HEK293 (cell line): ENCODE results near the gene UNK.

Source experiments
- HOXA7 ChIP-seq: sonication (generic); formaldehyde crosslinking; IDR thresholded peaks from 2 replicates; pipeline ENCODE4 v1.8.1; 2022; ENCODE audit warnings: missing genetic modification reagents, borderline replicate concordance
- IKZF3 ChIP-seq: fragments of 450-650 bp; IDR thresholded peaks from 2 replicates; pipeline ENCODE4 v1.5.0; 2018; ENCODE audit warnings: missing biosample characterization, mild to moderate bottlenecking, missing genetic modification characterization, moderate library complexity
- KLF16 ChIP-seq: fragments of 450-650 bp; formaldehyde crosslinking; IDR thresholded peaks from 2 replicates; pipeline ENCODE4 v1.5.1; 2017; ENCODE audit warnings: missing biosample characterization, missing genetic modification characterization
- SCRT2 ChIP-seq: fragments of 450-650 bp; formaldehyde crosslinking; IDR thresholded peaks from 2 replicates; pipeline ENCODE4 v1.5.1; 2016; ENCODE audit warnings: missing biosample characterization, missing genetic modification characterization
- SP3 ChIP-seq: fragments of 450-650 bp; formaldehyde crosslinking; IDR thresholded peaks from 2 replicates; pipeline ENCODE4 v1.5.1; 2016; ENCODE audit warnings: missing biosample characterization, missing genetic modification characterization
- YY2 ChIP-seq: fragments of 450-650 bp; formaldehyde crosslinking; IDR thresholded peaks from 2 replicates; pipeline ENCODE4 v1.5.1; 2016; ENCODE audit warnings: missing biosample characterization, missing genetic modification characterization
- ZFP41 ChIP-seq: fragments of 450-650 bp; formaldehyde crosslinking; IDR thresholded peaks from 2 replicates; pipeline ENCODE4 v1.5.1; 2016; ENCODE audit warnings: missing biosample characterization, missing genetic modification characterization, borderline replicate concordance
- ZIC2 ChIP-seq: fragments of 450-650 bp; formaldehyde crosslinking; IDR thresholded peaks from 2 replicates; pipeline ENCODE4 v1.5.1; 2016; ENCODE audit warnings: missing biosample characterization, missing genetic modification characterization
- ZNF121 ChIP-seq: fragments of 450-650 bp; formaldehyde crosslinking; IDR thresholded peaks from 2 replicates; pipeline ENCODE4 v1.5.1; 2016; ENCODE audit warnings: missing biosample characterization, missing genetic modification characterization
- ZNF132 ChIP-seq: fragments of 450-650 bp; formaldehyde crosslinking; IDR thresholded peaks from 2 replicates; pipeline ENCODE4 v1.5.1; 2017; ENCODE audit warnings: missing biosample characterization, missing genetic modification characterization, borderline replicate concordance
- ZNF202 ChIP-seq: fragments of 450-650 bp; formaldehyde crosslinking; IDR thresholded peaks from 2 replicates; pipeline ENCODE4 v1.5.1; 2016; ENCODE audit warnings: missing biosample characterization, missing genetic modification characterization, borderline replicate concordance
- ZNF214 ChIP-seq: fragments of 450-650 bp; formaldehyde crosslinking; IDR thresholded peaks from 2 replicates; pipeline ENCODE4 v1.5.1; 2017; ENCODE audit warnings: missing biosample characterization, mild to moderate bottlenecking, missing genetic modification characterization, borderline replicate concordance
- ZNF324 ChIP-seq: fragments of 450-650 bp; formaldehyde crosslinking; IDR thresholded peaks from 2 replicates; pipeline ENCODE4 v1.5.1; 2016; ENCODE audit warnings: missing biosample characterization, missing genetic modification characterization
- ZNF416 ChIP-seq: fragments of 450-650 bp; formaldehyde crosslinking; IDR thresholded peaks from 2 replicates; pipeline ENCODE4 v1.5.1; 2016; ENCODE audit warnings: missing biosample characterization, missing genetic modification characterization
- ZNF423 ChIP-seq: fragments of 450-650 bp; formaldehyde crosslinking; IDR thresholded peaks from 2 replicates; pipeline ENCODE4 v1.5.1; 2016; ENCODE audit warnings: missing biosample characterization, missing genetic modification characterization
- ZNF473 ChIP-seq: fragments of 450-650 bp; formaldehyde crosslinking; IDR thresholded peaks from 2 replicates; pipeline ENCODE4 v1.5.1; 2017; ENCODE audit warnings: missing biosample characterization, missing genetic modification characterization
- ZNF549 ChIP-seq: fragments of 450-650 bp; IDR thresholded peaks from 2 replicates; pipeline ENCODE4 v1.5.1; 2018; ENCODE audit warnings: missing biosample characterization, missing genetic modification characterization, mild to moderate bottlenecking, inconsistent platforms, moderate library complexity
- ZNF560 ChIP-seq: fragments of 450-650 bp; formaldehyde crosslinking; IDR thresholded peaks from 2 replicates; pipeline ENCODE4 v1.5.1; 2017; ENCODE audit warnings: missing biosample characterization, missing genetic modification characterization, borderline replicate concordance
- ZNF585B ChIP-seq: fragments of 450-650 bp; formaldehyde crosslinking; IDR thresholded peaks from 2 replicates; pipeline ENCODE4 v1.5.1; 2016; ENCODE audit warnings: missing biosample characterization, missing genetic modification characterization
- ZNF600 ChIP-seq: fragments of 450-650 bp; formaldehyde crosslinking; IDR thresholded peaks from 2 replicates; pipeline ENCODE4 v1.5.1; 2016; ENCODE audit warnings: missing biosample characterization, missing genetic modification characterization
- ZNF76 ChIP-seq: fragments of 450-650 bp; formaldehyde crosslinking; IDR thresholded peaks from 2 replicates; pipeline ENCODE4; 2016; ENCODE audit warnings: low read depth, missing biosample characterization, missing genetic modification characterization, borderline replicate concordance
- ZNF768 ChIP-seq: fragments of 450-650 bp; formaldehyde crosslinking; IDR thresholded peaks from 2 replicates; pipeline ENCODE4 v1.5.1; 2018; ENCODE audit warnings: missing biosample characterization, mild to moderate bottlenecking, missing genetic modification characterization
- TF ChIP-seq, protein P1 (sequence below): fragments of 450-650 bp; formaldehyde crosslinking; IDR thresholded peaks from 2 replicates; pipeline ENCODE4 v1.5.1; 2017; ENCODE audit warnings: missing biosample characterization, missing genetic modification characterization
- TF ChIP-seq, protein P2 (sequence below): fragments of 450-650 bp; formaldehyde crosslinking; IDR thresholded peaks from 2 replicates; pipeline ENCODE4 v1.5.0; 2017; ENCODE audit warnings: missing biosample characterization, missing genetic modification characterization, borderline replicate concordance
- TF ChIP-seq, protein P3 (sequence below): fragments of 450-650 bp; formaldehyde crosslinking; IDR thresholded peaks from 2 replicates; pipeline ENCODE4 v1.5.1; 2016; ENCODE audit warnings: missing biosample characterization, missing genetic modification characterization, borderline replicate concordance
- TF ChIP-seq, protein P4 (sequence below): fragments of 450-650 bp; formaldehyde crosslinking; IDR thresholded peaks from 2 replicates; pipeline ENCODE4 v1.5.1; 2016; ENCODE audit warnings: missing biosample characterization, missing genetic modification characterization
- TF ChIP-seq, protein P5 (sequence below): fragments of 450-650 bp; formaldehyde crosslinking; IDR thresholded peaks from 2 replicates; pipeline ENCODE4 v1.5.1; 2016; ENCODE audit warnings: missing biosample characterization, missing genetic modification characterization

The UNK gene

DNA sequence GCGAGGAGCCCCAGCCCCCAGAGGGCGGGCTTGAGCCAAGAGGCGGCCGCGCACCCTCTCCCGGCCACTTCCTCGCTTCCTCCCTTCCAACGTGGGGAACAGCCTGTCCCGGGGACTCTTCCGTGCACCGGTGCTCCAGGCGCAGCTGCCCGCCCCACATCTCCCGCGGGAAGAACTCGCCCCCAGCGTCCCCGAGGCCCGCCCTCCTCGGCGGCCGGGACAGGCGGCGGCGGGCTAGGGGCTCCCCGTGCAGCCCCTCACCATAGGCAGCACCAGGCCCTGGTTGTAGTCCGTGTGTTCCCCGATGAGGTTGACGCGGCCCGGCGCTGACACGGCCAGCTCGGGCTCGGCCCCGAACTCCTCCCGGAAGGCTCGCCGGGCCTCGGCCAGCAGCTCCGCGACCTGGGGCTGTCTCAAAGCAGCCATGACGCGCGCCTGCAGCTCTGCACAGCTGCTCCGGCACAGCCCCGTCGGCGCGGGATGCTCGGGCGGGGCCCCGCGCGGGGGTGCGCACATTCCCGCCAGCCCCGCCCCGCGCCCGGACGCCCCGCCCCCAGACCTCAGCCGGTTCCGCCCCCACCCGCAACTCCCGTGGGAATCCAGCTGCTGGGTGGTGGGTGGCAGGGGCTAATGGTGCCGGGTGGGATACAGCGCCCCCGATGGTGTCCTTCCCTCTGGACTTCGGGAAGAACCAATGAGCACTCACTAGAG, 19.7 kb upstream of the UNK start, which contains the start of gene GALK1 (continued):
- TF ChIP-seq, protein P1, sequence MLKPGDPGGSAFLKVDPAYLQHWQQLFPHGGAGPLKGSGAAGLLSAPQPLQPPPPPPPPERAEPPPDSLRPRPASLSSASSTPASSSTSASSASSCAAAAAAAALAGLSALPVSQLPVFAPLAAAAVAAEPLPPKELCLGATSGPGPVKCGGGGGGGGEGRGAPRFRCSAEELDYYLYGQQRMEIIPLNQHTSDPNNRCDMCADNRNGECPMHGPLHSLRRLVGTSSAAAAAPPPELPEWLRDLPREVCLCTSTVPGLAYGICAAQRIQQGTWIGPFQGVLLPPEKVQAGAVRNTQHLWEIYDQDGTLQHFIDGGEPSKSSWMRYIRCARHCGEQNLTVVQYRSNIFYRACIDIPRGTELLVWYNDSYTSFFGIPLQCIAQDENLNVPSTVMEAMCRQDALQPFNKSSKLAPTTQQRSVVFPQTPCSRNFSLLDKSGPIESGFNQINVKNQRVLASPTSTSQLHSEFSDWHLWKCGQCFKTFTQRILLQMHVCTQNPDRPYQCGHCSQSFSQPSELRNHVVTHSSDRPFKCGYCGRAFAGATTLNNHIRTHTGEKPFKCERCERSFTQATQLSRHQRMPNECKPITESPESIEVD, result no peak
- TF ChIP-seq, protein P2, sequence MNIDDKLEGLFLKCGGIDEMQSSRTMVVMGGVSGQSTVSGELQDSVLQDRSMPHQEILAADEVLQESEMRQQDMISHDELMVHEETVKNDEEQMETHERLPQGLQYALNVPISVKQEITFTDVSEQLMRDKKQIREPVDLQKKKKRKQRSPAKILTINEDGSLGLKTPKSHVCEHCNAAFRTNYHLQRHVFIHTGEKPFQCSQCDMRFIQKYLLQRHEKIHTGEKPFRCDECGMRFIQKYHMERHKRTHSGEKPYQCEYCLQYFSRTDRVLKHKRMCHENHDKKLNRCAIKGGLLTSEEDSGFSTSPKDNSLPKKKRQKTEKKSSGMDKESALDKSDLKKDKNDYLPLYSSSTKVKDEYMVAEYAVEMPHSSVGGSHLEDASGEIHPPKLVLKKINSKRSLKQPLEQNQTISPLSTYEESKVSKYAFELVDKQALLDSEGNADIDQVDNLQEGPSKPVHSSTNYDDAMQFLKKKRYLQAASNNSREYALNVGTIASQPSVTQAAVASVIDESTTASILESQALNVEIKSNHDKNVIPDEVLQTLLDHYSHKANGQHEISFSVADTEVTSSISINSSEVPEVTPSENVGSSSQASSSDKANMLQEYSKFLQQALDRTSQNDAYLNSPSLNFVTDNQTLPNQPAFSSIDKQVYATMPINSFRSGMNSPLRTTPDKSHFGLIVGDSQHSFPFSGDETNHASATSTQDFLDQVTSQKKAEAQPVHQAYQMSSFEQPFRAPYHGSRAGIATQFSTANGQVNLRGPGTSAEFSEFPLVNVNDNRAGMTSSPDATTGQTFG (tag by site-specific recombination), result no peak
- TF ChIP-seq KLF16 (tag by site-specific recombination) (peak; percentile 39; the same call in 1 of the 2 replicates), IKZF3 (peak; percentile 63; the same call in 1 of the 2 replicates), ZNF132 (tag by site-specific recombination) (no peak), ZIC2 (tag by site-specific recombination) (no peak), ZNF202 (no peak), SCRT2 (no peak), ZNF560 (no peak), ZNF121 (tag by site-specific recombination) (no peak), YY2 (tag by site-specific recombination) (no peak), HOXA7 (CRISPR knock-in tag) (no peak), ZNF416 (tag by site-specific recombination) (no peak), ZNF423 (tag by site-specific recombination) (peak; percentile 62; the same call in 1 of the 2 replicates), SP3 (tag by site-specific recombination) (peak; percentile 56), ZNF600 (tag by site-specific recombination) (peak; percentile 85), ZNF214 (tag by site-specific recombination) (no peak), ZNF324 (no peak), ZNF76 (tag by site-specific recombination) (peak; percentile 61; the same call in 1 of the 2 replicates), ZNF473 (tag by site-specific recombination) (no peak), ZNF549 (tag by site-specific recombination) (no peak), ZFP41 (no peak), ZNF585B (tag by site-specific recombination) (no peak), ZNF768 (tag by site-specific recombination) (no peak)
- TF ChIP-seq, protein P3, sequence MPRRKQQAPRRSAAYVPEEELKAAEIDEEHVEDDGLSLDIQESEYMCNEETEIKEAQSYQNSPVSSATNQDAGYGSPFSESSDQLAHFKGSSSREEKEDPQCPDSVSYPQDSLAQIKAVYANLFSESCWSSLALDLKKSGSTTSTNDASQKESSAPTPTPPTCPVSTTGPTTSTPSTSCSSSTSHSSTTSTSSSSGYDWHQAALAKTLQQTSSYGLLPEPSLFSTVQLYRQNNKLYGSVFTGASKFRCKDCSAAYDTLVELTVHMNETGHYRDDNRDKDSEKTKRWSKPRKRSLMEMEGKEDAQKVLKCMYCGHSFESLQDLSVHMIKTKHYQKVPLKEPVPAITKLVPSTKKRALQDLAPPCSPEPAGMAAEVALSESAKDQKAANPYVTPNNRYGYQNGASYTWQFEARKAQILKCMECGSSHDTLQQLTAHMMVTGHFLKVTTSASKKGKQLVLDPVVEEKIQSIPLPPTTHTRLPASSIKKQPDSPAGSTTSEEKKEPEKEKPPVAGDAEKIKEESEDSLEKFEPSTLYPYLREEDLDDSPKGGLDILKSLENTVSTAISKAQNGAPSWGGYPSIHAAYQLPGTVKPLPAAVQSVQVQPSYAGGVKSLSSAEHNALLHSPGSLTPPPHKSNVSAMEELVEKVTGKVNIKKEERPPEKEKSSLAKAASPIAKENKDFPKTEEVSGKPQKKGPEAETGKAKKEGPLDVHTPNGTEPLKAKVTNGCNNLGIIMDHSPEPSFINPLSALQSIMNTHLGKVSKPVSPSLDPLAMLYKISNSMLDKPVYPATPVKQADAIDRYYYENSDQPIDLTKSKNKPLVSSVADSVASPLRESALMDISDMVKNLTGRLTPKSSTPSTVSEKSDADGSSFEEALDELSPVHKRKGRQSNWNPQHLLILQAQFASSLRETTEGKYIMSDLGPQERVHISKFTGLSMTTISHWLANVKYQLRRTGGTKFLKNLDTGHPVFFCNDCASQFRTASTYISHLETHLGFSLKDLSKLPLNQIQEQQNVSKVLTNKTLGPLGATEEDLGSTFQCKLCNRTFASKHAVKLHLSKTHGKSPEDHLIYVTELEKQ, result no peak
- TF ChIP-seq, protein P4, sequence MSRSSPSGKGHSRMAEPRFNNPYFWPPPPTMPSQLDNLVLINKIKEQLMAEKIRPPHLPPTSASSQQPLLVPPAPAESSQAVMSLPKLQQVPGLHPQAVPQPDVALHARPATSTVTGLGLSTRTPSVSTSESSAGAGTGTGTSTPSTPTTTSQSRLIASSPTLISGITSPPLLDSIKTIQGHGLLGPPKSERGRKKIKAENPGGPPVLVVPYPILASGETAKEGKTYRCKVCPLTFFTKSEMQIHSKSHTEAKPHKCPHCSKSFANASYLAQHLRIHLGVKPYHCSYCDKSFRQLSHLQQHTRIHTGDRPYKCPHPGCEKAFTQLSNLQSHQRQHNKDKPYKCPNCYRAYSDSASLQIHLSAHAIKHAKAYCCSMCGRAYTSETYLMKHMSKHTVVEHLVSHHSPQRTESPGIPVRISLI (tag by site-specific recombination), result no peak
- TF ChIP-seq, protein P5, sequence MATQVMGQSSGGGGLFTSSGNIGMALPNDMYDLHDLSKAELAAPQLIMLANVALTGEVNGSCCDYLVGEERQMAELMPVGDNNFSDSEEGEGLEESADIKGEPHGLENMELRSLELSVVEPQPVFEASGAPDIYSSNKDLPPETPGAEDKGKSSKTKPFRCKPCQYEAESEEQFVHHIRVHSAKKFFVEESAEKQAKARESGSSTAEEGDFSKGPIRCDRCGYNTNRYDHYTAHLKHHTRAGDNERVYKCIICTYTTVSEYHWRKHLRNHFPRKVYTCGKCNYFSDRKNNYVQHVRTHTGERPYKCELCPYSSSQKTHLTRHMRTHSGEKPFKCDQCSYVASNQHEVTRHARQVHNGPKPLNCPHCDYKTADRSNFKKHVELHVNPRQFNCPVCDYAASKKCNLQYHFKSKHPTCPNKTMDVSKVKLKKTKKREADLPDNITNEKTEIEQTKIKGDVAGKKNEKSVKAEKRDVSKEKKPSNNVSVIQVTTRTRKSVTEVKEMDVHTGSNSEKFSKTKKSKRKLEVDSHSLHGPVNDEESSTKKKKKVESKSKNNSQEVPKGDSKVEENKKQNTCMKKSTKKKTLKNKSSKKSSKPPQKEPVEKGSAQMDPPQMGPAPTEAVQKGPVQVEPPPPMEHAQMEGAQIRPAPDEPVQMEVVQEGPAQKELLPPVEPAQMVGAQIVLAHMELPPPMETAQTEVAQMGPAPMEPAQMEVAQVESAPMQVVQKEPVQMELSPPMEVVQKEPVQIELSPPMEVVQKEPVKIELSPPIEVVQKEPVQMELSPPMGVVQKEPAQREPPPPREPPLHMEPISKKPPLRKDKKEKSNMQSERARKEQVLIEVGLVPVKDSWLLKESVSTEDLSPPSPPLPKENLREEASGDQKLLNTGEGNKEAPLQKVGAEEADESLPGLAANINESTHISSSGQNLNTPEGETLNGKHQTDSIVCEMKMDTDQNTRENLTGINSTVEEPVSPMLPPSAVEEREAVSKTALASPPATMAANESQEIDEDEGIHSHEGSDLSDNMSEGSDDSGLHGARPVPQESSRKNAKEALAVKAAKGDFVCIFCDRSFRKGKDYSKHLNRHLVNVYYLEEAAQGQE (tag by site-specific recombination), result no peak
